Progenitor cell of endocrine pancreas (in vitro differentiated cells): Measurements from ENCODE around the gene MRPL40. TPM values are rescaled to one million over a fixed set of nuclear protein-coding genes. Genes with fewer than 3 reads are reported as not detected.

Experiments used
- DNase-seq: peaks from one replicate; pipeline ENCODE4 v3.0.0; 2021; ENCODE audit warnings: low spot score; ENCODE audit not compliant: unreplicated experiment
- H3K27ac Mint-ChIP-seq: 2 replicates; pipeline ENCODE4 v1.8.0; 2021; ENCODE audit warnings: mild to moderate bottlenecking, moderate library complexity, mixed read lengths
- H3K27me3 Mint-ChIP-seq: 2 replicates; pipeline ENCODE4 v1.8.0; 2021; ENCODE audit warnings: mixed read lengths
- H3K36me3 Mint-ChIP-seq: 2 replicates; pipeline ENCODE4 v1.8.0; 2022; ENCODE audit warnings: mixed read lengths; ENCODE audit not compliant: insufficient read depth
- H3K4me1 Mint-ChIP-seq: 2 replicates; pipeline ENCODE4 v1.8.0; 2021; ENCODE audit warnings: low read depth, mixed read lengths
- H3K4me3 Mint-ChIP-seq: 2 replicates; pipeline ENCODE4 v1.8.0; 2021; ENCODE audit warnings: low read depth, mild to moderate bottlenecking, moderate library complexity, mixed read lengths
- H3K9me3 Mint-ChIP-seq: 2 replicates; pipeline ENCODE4 v1.8.0; 2021; ENCODE audit warnings: low read depth, mixed read lengths
- CTCF ChIP-seq: fragments of 200-600 bp; sonication (generic); IDR thresholded peaks from one replicate; pipeline ENCODE4 v1.5.0; 2021; ENCODE audit warnings: antibody characterized with exemption, mild to moderate bottlenecking; ENCODE audit not compliant: unreplicated experiment
- total RNA-seq: library from RNA; stranded (reverse); gene quantifications from 2 replicates; pipeline ENCODE4 v1.2.1, GENCODE V29; 2021

Gene MRPL40
- total RNA-seq, 1 donor from 2014 or later, result 23.6 TPM

- Mint-ChIP-seq H3K36me3 (peaks cover 3% of the 10 kb centered on the region), H3K9me3 (no peaks in the 10 kb centered on the region), H3K4me1 (peaks cover 21% of the 10 kb centered on the region), H3K27me3 (no peaks in the 10 kb centered on the region), H3K4me3 (peak within 1 kb of the TSS; percentile 97), H3K27ac (peak within 1 kb of the TSS; percentile 100)
- no peak for TF ChIP-seq CTCF
- DNase-seq, result peak; percentile 82
Measured at GRCh38 chr22:19479355-19480172, 47.2 kb downstream of the MRPL40 start, which contains the start of gene CDC45. TSS of gene CDC45 (plus strand) at chr22:19479920. CDS start at chr22:19479969, 49 bp downstream.

GRCh38 chr22:19480173-19480568, 47.8 kb downstream of the MRPL40 start:
- Mint-ChIP-seq H3K4me1 (peaks cover 21% of the 10 kb centered on the region), H3K36me3 (peaks cover 3% of the 10 kb centered on the region), H3K9me3 (no peaks in the 10 kb centered on the region), H3K27ac (peak overlapping the region; percentile 100), H3K27me3 (no peaks in the 10 kb centered on the region), H3K4me3 (peak overlapping the region; percentile 97)
- no peak for DNase-seq
- TF ChIP-seq CTCF, result no peak

- no peak for DNase-seq
- Mint-ChIP-seq H3K4me3 (peak overlapping the region; percentile 97), H3K4me1 (peaks cover 21% of the 10 kb centered on the region), H3K27ac (no peak overlapping the region), H3K36me3 (peaks cover 3% of the 10 kb centered on the region), H3K27me3 (no peaks in the 10 kb centered on the region), H3K9me3 (no peaks in the 10 kb centered on the region)
- no peak for TF ChIP-seq CTCF
Measured at GRCh38 chr22:19480789-19481188, 48.4 kb downstream of the MRPL40 start.

- no peak for TF ChIP-seq CTCF
- peaks cover 20% of the 10 kb centered on the region for H3K4me1 Mint-ChIP-seq
- H3K36me3 Mint-ChIP-seq, result peaks cover 3% of the 10 kb centered on the region
Measured at GRCh38 chr22:19482297-19482696, 50.0 kb downstream of the MRPL40 start.

GRCh38 chr22:19483481-19484244, 51.3 kb downstream of the MRPL40 start:
- no peaks in the 10 kb centered on the region for H3K9me3 Mint-ChIP-seq
- peaks cover 3% of the 10 kb centered on the region for H3K36me3 Mint-ChIP-seq
- no peaks in the 10 kb centered on the region for H3K27me3 Mint-ChIP-seq
- no peak for DNase-seq
- TF ChIP-seq CTCF, result no peak
- no peak overlapping the region for H3K27ac Mint-ChIP-seq
- H3K4me1 Mint-ChIP-seq, result peaks cover 11% of the 10 kb centered on the region
- no peak overlapping the region for H3K4me3 Mint-ChIP-seq

More at GRCh38 chr22:19482297-19482696, 50.0 kb downstream of the MRPL40 start:
- H3K27ac Mint-ChIP-seq, result no peak overlapping the region
- no peaks in the 10 kb centered on the region for H3K27me3 Mint-ChIP-seq
- DNase-seq, result no peak
- H3K9me3 Mint-ChIP-seq, result no peaks in the 10 kb centered on the region
- no peak overlapping the region for H3K4me3 Mint-ChIP-seq
